Measurements from ENCODE around the gene BRAF. TPM values are rescaled to one million over a fixed set of nuclear protein-coding genes. Genes with fewer than 3 reads are reported as not detected.
A peak's percentile ranks its signal among the peaks of the same experiment; 100 is the strongest.
"Not testable (repeated sequence)": the region's sequence is repeated elsewhere in the genome, so short reads cannot be mapped to it uniquely, and the experiment has no call there.

The BRAF gene
- total and polyA plus RNA-seq, 2 of the 8 experiments (the other 6 are each of a cell fraction or from before 2014, with no cell fraction given) = 11.4 to 32.6 TPM

GRCh38 chr7:140913596-140913928, 11.2 kb downstream of the BRAF start:
- not testable (repeated sequence) for H4K8ac ChIP-seq (ENCODE audit: extremely low read depth, insufficient read depth, low read length); H2BK12ac ChIP-seq (ENCODE audit: low read depth, low read length); FAIRE-seq; H3K9ac ChIP-seq (replicated peaks in 1 of 4; ENCODE audit: extremely low read depth in 1 of 4, low read depth in 3 of 4, low read length in 3 of 4); H3K4ac ChIP-seq (replicated peaks; ENCODE audit: insufficient read length, low read depth, low read length); H3K4me1 ChIP-seq (replicated peaks in 1 of 4; ENCODE audit: control insufficient read depth in 3 of 4, insufficient read depth in 4 of 4, low read length in 3 of 4); H3K18ac ChIP-seq (ENCODE audit: extremely low read depth, low read length); H3K79me1 ChIP-seq (ENCODE audit: low read depth, low read length); H3K23ac ChIP-seq (ENCODE audit: insufficient read length); H3K14ac ChIP-seq (ENCODE audit: insufficient read length); H3K27me3 ChIP-seq (replicated peaks in 1 of 4; ENCODE audit: control insufficient read depth in 3 of 4, extremely low read depth in 1 of 4, insufficient read depth in 3 of 4, low read length in 3 of 4); H2AK5ac ChIP-seq (ENCODE audit: low read depth, low read length); H2BK20ac ChIP-seq (ENCODE audit: low read length); H2BK15ac ChIP-seq (ENCODE audit: low read length); H4K5ac ChIP-seq (ENCODE audit: insufficient read length, low read depth, low read length); H3K36me3 ChIP-seq (ENCODE audit: control insufficient read depth in 2 of 4, insufficient read depth in 4 of 4, low read length in 3 of 4); DNase-seq (ENCODE audit: low read depth in 1 of 2, low spot score in 2 of 2); H3K4me3 ChIP-seq (ENCODE audit: extremely low read depth in 1 of 4, insufficient read depth in 2 of 4, low read depth in 3 of 4, low read length in 4 of 4); H3K9me3 ChIP-seq (ENCODE audit: insufficient read depth in 2 of 2, low read depth in 1 of 2, low read length in 1 of 2); H3K27ac ChIP-seq (ENCODE audit: low read depth, low read length); H3K56ac ChIP-seq (replicated peaks; ENCODE audit: insufficient read length, low read depth, low read length); H3K23me2 ChIP-seq (ENCODE audit: low read depth, low read length); H4K91ac ChIP-seq (replicated peaks; ENCODE audit: insufficient read length, low read length); H2BK120ac ChIP-seq (replicated peaks; ENCODE audit: low read depth, low read length); H2BK5ac ChIP-seq (ENCODE audit: low read depth, low read length); H2AFZ ChIP-seq (ENCODE audit: low read length)
- CTCF ChIA-PET (ENCODE audit: partially characterized antibody) = interaction anchor here (0.6 to 1.1 kb wide), 2 partner anchors 10 to 23 kb away, joined by 3 read pairs; no protein-coding TSS in a partner anchor
- POLR2A ChIA-PET (ENCODE audit: partially characterized antibody) = interaction anchor here (2.0 kb wide), 1 partner anchor 11 kb away, joined by 7 read pairs; no protein-coding TSS in a partner anchor
- Histone ChIP-seq H3K79me2 (ENCODE audit: control insufficient read depth in 1 of 2, insufficient read depth in 2 of 2, low read length in 2 of 2) (peaks cover 4 to 92% of the 10 kb centered on the region in 2 experiments; a peak in 3 of 4 replicates), H4K20me1 (replicated peaks in 1 of 2; ENCODE audit: control insufficient read depth in 1 of 2, insufficient read depth in 2 of 2, low read length in 2 of 2) (peaks cover 20 to 39% of the 10 kb centered on the region in 2 experiments), H3K4me2 (ENCODE audit: insufficient read depth in 1 of 2, low read depth in 2 of 2, low read length in 2 of 2) (0 out of 4 replicates have a peak overlapping the region, but pooled peaks of 1 of the 2 experiments have one; percentile 27)
- WGBS, 2 experiments (ENCODE audit: extremely low coverage in 1 of 2, insufficient coverage in 1 of 2, insufficient read length in 1 of 2, insufficient replicate concordance in 2 of 2, low coverage in 1 of 2, low lambda C conversion rate in 2 of 2, missing lambda C conversion rate in 1 of 2) = 78% methylated on average over 5 of the region's 5 CpGs; no CpG with 5 or more reads in 1 of the 2 experiments
